Measurements from ENCODE around the gene CMIP.
"Not testable (repeated sequence)": the region's sequence is repeated elsewhere in the genome, so short reads cannot be mapped to it uniquely, and the experiment has no call there.

The CMIP gene

GRCh38 chr16:81675662-81676061 lies 231.1 kb downstream of the CMIP start:
- DNase-seq = no peak

- DNase-seq = no peak
Measured at GRCh38 chr16:81676066-81676882, 231.7 kb downstream of the CMIP start.

GRCh38 chr16:81676883-81677737 lies 232.5 kb downstream of the CMIP start:
- no peak for DNase-seq

GRCh38 chr16:81678326-81679095 lies 233.9 kb downstream of the CMIP start:
- DNase-seq = no peak

GRCh38 chr16:81679721-81680430 lies 235.3 kb downstream of the CMIP start:
- DNase-seq = no peak

- no peak for DNase-seq
Measured at GRCh38 chr16:81680444-81681275, 236.1 kb downstream of the CMIP start.

- no peak for DNase-seq
Measured at GRCh38 chr16:81681311-81681710, 236.7 kb downstream of the CMIP start.

GRCh38 chr16:81684242-81684837 lies 239.7 kb downstream of the CMIP start:
- DNase-seq = no peak

- no peak for DNase-seq
Measured at GRCh38 chr16:81684901-81685300, 240.3 kb downstream of the CMIP start.

- no peak for DNase-seq
Measured at GRCh38 chr16:81686391-81687130, 242.0 kb downstream of the CMIP start.

- DNase-seq = no peak
Measured at GRCh38 chr16:81687131-81687456, 242.5 kb downstream of the CMIP start.

- DNase-seq = no peak
Measured at GRCh38 chr16:81688182-81688581, 243.6 kb downstream of the CMIP start.

- not testable (repeated sequence) for DNase-seq
Measured at GRCh38 chr16:81688839-81689238, 244.2 kb downstream of the CMIP start.

- no peak for DNase-seq
Measured at GRCh38 chr16:81692021-81692420, 247.4 kb downstream of the CMIP start.

- DNase-seq = no peak
Measured at GRCh38 chr16:81692571-81692970, 248.0 kb downstream of the CMIP start.

- DNase-seq = no peak
Measured at GRCh38 chr16:81693041-81693743, 248.6 kb downstream of the CMIP start.

GRCh38 chr16:81693744-81694303 lies 249.2 kb downstream of the CMIP start:
- no peak for DNase-seq

GRCh38 chr16:81694494-81695280 lies 250.1 kb downstream of the CMIP start:
- no peak for DNase-seq

Data from CD4-positive, alpha-beta T cell treated with Interleukin-10 for 1 hour (primary cell).